Liver (tissue), 9 donors: ENCODE results near the gene PLCB1. TPM values are rescaled to one million over a fixed set of nuclear protein-coding genes. Genes with fewer than 3 reads are reported as not detected.

Experiments
- DNase-seq: peaks from one replicate; pipeline ENCODE4 v3.0.0-alpha.2; 2017; ENCODE audit warnings: low spot score
- H3K27ac ChIP-seq, 2 donors: one replicate each; pipeline ENCODE4 v1.7.0; 2013; ENCODE audit warnings: inconsistent platforms in 2 of 2, low read length in 2 of 2, control low read depth in 1 of 2, low read depth in 1 of 2, mild to moderate bottlenecking in 1 of 2
- H3K27me3 ChIP-seq, 4 donors: one replicate each; pipeline versions ENCODE4 v1.6.1 to v1.7.0; 2013; ENCODE audit warnings: low read length in 3 of 4, inconsistent platforms in 1 of 4, mild to moderate bottlenecking in 1 of 4, moderate library complexity in 1 of 4; ENCODE audit not compliant: control insufficient read depth in 4 of 4, insufficient read depth in 4 of 4
- H3K36me3 ChIP-seq, 4 donors: one replicate each; pipeline versions ENCODE4 v1.6.1 to v1.7.0; 2013; ENCODE audit warnings: low read length in 3 of 4, mild to moderate bottlenecking in 3 of 4, low read depth in 1 of 4, moderate library complexity in 1 of 4; ENCODE audit not compliant: control insufficient read depth in 4 of 4, insufficient read depth in 3 of 4
- H3K4me1 ChIP-seq, 4 donors: one replicate each; pipeline versions ENCODE4 v1.6.1 to v1.7.0; 2013; ENCODE audit warnings: low read length in 3 of 4, mild to moderate bottlenecking in 3 of 4, moderate library complexity in 1 of 4; ENCODE audit not compliant: control insufficient read depth in 4 of 4, insufficient read depth in 4 of 4
- H3K4me3 ChIP-seq, 3 donors: one replicate each; pipeline versions ENCODE4 v1.6.1 to v1.7.0; 2013; ENCODE audit warnings: low read length in 3 of 3, control low read depth in 1 of 3, low read depth in 1 of 3, mild to moderate bottlenecking in 1 of 3
- H3K9ac ChIP-seq, 2 donors: one replicate each; pipeline ENCODE4 v1.7.0; 2013; ENCODE audit warnings: low read length in 2 of 2, mild to moderate bottlenecking in 2 of 2, moderate library complexity in 2 of 2, control low read depth in 1 of 2, low read depth in 1 of 2
- H3K9me3 ChIP-seq, 4 donors: one replicate each; pipeline versions ENCODE4 v1.6.1 to v1.7.0; 2013; ENCODE audit warnings: low read length in 3 of 4; ENCODE audit not compliant: control insufficient read depth in 4 of 4
- ATF3 ChIP-seq: IDR thresholded peaks from 2 replicates; pipeline ENCODE4 v1.6.1; 2016; ENCODE audit warnings: antibody characterized with exemption
- CTCF ChIP-seq: fragments of 150-350 bp; IDR thresholded peaks from 2 replicates; pipeline ENCODE4 v1.5.1; 2017; ENCODE audit warnings: improper control_type of control experiment, low read depth, low read length; ENCODE audit not compliant: missing input control
- EGR1 ChIP-seq, 2 donors: IDR thresholded peaks; 2 replicates each; pipeline ENCODE4 v1.6.1; 2016 to 2018; ENCODE audit warnings: antibody characterized with exemption in 2 of 2, low read depth in 2 of 2
- FOXA1 ChIP-seq: IDR thresholded peaks from 2 replicates; pipeline ENCODE4 v1.6.1; 2016; ENCODE audit warnings: antibody characterized with exemption
- FOXA2 ChIP-seq: IDR thresholded peaks from 2 replicates; pipeline ENCODE4 v1.6.1; 2016; ENCODE audit warnings: antibody characterized with exemption
- GABPA ChIP-seq, 2 donors: IDR thresholded peaks in 1 of 2; conservative IDR thresholded peaks in 1 of 2; 2 replicates each; pipeline ENCODE4 v1.6.1; 2016; ENCODE audit warnings: antibody characterized with exemption in 2 of 2, mild to moderate bottlenecking in 1 of 2, moderate library complexity in 1 of 2
- HNF4A ChIP-seq, 2 donors: conservative IDR thresholded peaks; 2 replicates each; pipeline ENCODE4 v1.6.1; 2016; ENCODE audit warnings: antibody characterized with exemption in 2 of 2, mild to moderate bottlenecking in 2 of 2
- HNF4G ChIP-seq: IDR thresholded peaks from 2 replicates; pipeline ENCODE4 v1.6.1; 2016; ENCODE audit warnings: antibody characterized with exemption
- JUND ChIP-seq, 2 donors: IDR thresholded peaks; 2 replicates each; pipeline ENCODE4 v1.6.1; 2016; ENCODE audit warnings: antibody characterized with exemption in 2 of 2
- MAX ChIP-seq: IDR thresholded peaks from 2 replicates; pipeline ENCODE4 v1.6.1; 2016; ENCODE audit warnings: antibody characterized with exemption
- NR2F2 ChIP-seq: IDR thresholded peaks from 2 replicates; pipeline ENCODE4 v1.6.1; 2016; ENCODE audit warnings: antibody characterized with exemption
- REST ChIP-seq: IDR thresholded peaks from 2 replicates; pipeline ENCODE4 v1.6.1; 2016; ENCODE audit warnings: antibody characterized with exemption, mild to moderate bottlenecking
- RXRA ChIP-seq, 2 donors: IDR thresholded peaks; 2 replicates each; pipeline ENCODE4 v1.6.1; 2017 to 2018; ENCODE audit warnings: antibody characterized with exemption in 2 of 2, mild to moderate bottlenecking in 1 of 2
- SP1 ChIP-seq: IDR thresholded peaks from 2 replicates; pipeline ENCODE4 v1.6.1; 2018; ENCODE audit warnings: antibody characterized with exemption, mild to moderate bottlenecking
- TAF1 ChIP-seq: conservative IDR thresholded peaks from 2 replicates; pipeline ENCODE4 v1.6.1; 2016; ENCODE audit warnings: antibody characterized with exemption, mild to moderate bottlenecking
- YY1 ChIP-seq: IDR thresholded peaks from 2 replicates; pipeline ENCODE4 v1.6.1; 2016; ENCODE audit warnings: antibody characterized with exemption, mild to moderate bottlenecking
- ZBTB33 ChIP-seq: IDR thresholded peaks from 2 replicates; pipeline ENCODE4 v1.6.1; 2016; ENCODE audit warnings: antibody characterized with exemption
- WGBS: extraction: QIAGEN DNeasy Blood & Tissue Kit; methylation state at CpG from one replicate; pipeline ENCODE4 v1.1.7; 2013; 5-methylcytosine and 5-hydroxymethylcytosine counted together
- polyA plus RNA-seq, 2 donors: library from polyadenylated mRNA; stranded (reverse) in 1 of 2; unstranded in 1 of 2; fragments of 200-250 nt in 1 of 2; fragments of >200 nt in 1 of 2; fragmentation: Nextera tagmentation in 1 of 2; extraction: Ambion mirVana in 1 of 2; gene quantifications; one replicate each; pipeline versions ENCODE4 v1.2.1 to v1.2.3, GENCODE V29; 2013 to 2015
- total RNA-seq, 2 donors: library from RNA; depleted of rRNA; stranded (reverse); fragments of >200 nt; gene quantifications; one replicate each; pipeline ENCODE4 v1.2.3, GENCODE V29; 2014
- donor health status: healthy.
- donor health status: healthy.
- donor health status: healthy.
- donor health status: healthy.
- donor health status: healthy.

Gene PLCB1
- total and polyA plus RNA-seq, 4 donors, result 3.7 to 13.5 (median 5.9) TPM

- Histone ChIP-seq H3K36me3 (no peaks in the 10 kb centered on the region), H3K9me3 (peaks cover 0 to 3% (median 0%) of the 10 kb centered on the region in 4 donors), H3K4me3 (no peak overlapping the region), H3K27ac (no peak overlapping the region), H3K4me1 (no peaks in the 10 kb centered on the region), H3K9ac (no peak overlapping the region), H3K27me3 (no peaks in the 10 kb centered on the region)
- WGBS, result 89% methylated on average over 1 of the region's 1 CpG
- TF ChIP-seq TAF1 (no peak), HNF4A (conservative IDR thresholded peaks at IDR 0.05) (no peak), NR2F2 (no peak), RXRA (IDR thresholded peaks at IDR 0.05) (no peak), HNF4G (no peak), YY1 (no peak), SP1 (no peak), JUND (IDR thresholded peaks at IDR 0.05) (no peak), REST (no peak), FOXA1 (no peak), EGR1 (IDR thresholded peaks at IDR 0.05; ENCODE audit: low read depth in 2 of 2) (no peak), FOXA2 (no peak)
- DNase-seq, result no peak
Observed at GRCh38 chr20:8557711-8558110, 425.6 kb downstream of the PLCB1 start.

- no peaks in the 10 kb centered on the region for H3K27me3 ChIP-seq
- H3K4me3 ChIP-seq, result no peak overlapping the region
- H3K36me3 ChIP-seq, result no peaks in the 10 kb centered on the region
- DNase-seq, result no peak
- H3K9ac ChIP-seq, result no peak overlapping the region
- WGBS, result 95% methylated on average over 3 of the region's 3 CpGs
- no peak overlapping the region for H3K27ac ChIP-seq
- TF ChIP-seq REST, result no peak
- no peak for TF ChIP-seq HNF4G
- TF ChIP-seq MAX, result no peak
- no peak for TF ChIP-seq NR2F2
- no peak for TF ChIP-seq RXRA (IDR thresholded peaks at IDR 0.05)
- no peak for TF ChIP-seq FOXA1
- TF ChIP-seq JUND (IDR thresholded peaks at IDR 0.05), result no peak
- no peak for TF ChIP-seq HNF4A (conservative IDR thresholded peaks at IDR 0.05)
- TF ChIP-seq FOXA2, result no peak
- TF ChIP-seq ZBTB33, result no peak
- TF ChIP-seq EGR1 (IDR thresholded peaks at IDR 0.05; ENCODE audit: low read depth in 2 of 2), result no peak
- TF ChIP-seq ATF3, result no peak
- no peak for TF ChIP-seq YY1
- TF ChIP-seq GABPA (IDR thresholded peaks at IDR 0.05 in 1 of 2, conservative IDR thresholded peaks at IDR 0.05 in 1 of 2), result no peak
- no peak for TF ChIP-seq SP1
- no peak for TF ChIP-seq CTCF
- peaks cover 0 to under 1% (median 0%) of the 10 kb centered on the region in 4 donors for H3K9me3 ChIP-seq
- H3K4me1 ChIP-seq, result no peaks in the 10 kb centered on the region
Observed at GRCh38 chr20:8562356-8562755, 430.3 kb downstream of the PLCB1 start.
